DND-41 (cell line): Measurements from ENCODE around the gene TMEM151B.

ENCODE experiments used
- ATAC-seq: fragments of 200-7000 bp; cut with Tn5 transposase; 3 replicates; pipeline ENCODE4 v1.9.1; 2021; ENCODE audit warnings: low read depth; ENCODE audit not compliant: insufficient read depth
- DNase-seq: peaks from one replicate; pipeline ENCODE4 v3.0.0-alpha.2; 2020
- H2AFZ ChIP-seq: 2 replicates; pipeline ENCODE4 v1.6.0; 2012; ENCODE audit warnings: low read depth, low read length
- H3K27ac ChIP-seq: 2 replicates; pipeline ENCODE4 v1.5.1; 2012; ENCODE audit warnings: low read length, inconsistent platforms
- H3K27me3 ChIP-seq: fragments of 200-600 bp; sonication (generic); 2 replicates; pipeline ENCODE4 v1.6.0; 2012; ENCODE audit warnings: low read length, mild to moderate bottlenecking, inconsistent platforms; ENCODE audit not compliant: insufficient read depth, poor library complexity
- H3K36me3 ChIP-seq: 2 replicates; pipeline ENCODE4 v1.5.1; 2012; ENCODE audit warnings: low read length, inconsistent platforms; ENCODE audit not compliant: insufficient read depth
- H3K4me1 ChIP-seq: 2 replicates; pipeline ENCODE4 v1.5.1; 2012; ENCODE audit warnings: mild to moderate bottlenecking, low read length; ENCODE audit not compliant: insufficient read depth
- H3K4me2 ChIP-seq: 2 replicates; pipeline ENCODE4 v1.6.0; 2012; ENCODE audit warnings: mild to moderate bottlenecking, moderate library complexity, low read length, inconsistent platforms; ENCODE audit not compliant: insufficient read depth
- H3K4me3 ChIP-seq, 2 experiments: fragments of 200-600 bp in 1 of 2; shearing (Covaris generic) in 1 of 2; 2 replicates each; pipeline ENCODE4 v1.5.1; 2012 to 2016; ENCODE audit warnings: inconsistent platforms in 2 of 2, low read length in 2 of 2, mild to moderate bottlenecking in 2 of 2, low read depth in 1 of 2, moderate library complexity in 1 of 2
- H3K79me2 ChIP-seq: 2 replicates; pipeline ENCODE4 v1.6.0; 2012; ENCODE audit warnings: low read length, inconsistent platforms; ENCODE audit not compliant: insufficient read depth
- H3K9ac ChIP-seq: 2 replicates; pipeline ENCODE4 v1.6.0; 2012; ENCODE audit warnings: low read depth, mild to moderate bottlenecking, inconsistent platforms, low read length, moderate library complexity
- H3K9me3 ChIP-seq: 2 replicates; pipeline ENCODE4 v1.5.1; 2012; ENCODE audit warnings: low read length, moderate library complexity, mild to moderate bottlenecking, inconsistent platforms; ENCODE audit not compliant: insufficient read depth, severe bottlenecking
- H4K20me1 ChIP-seq: 2 replicates; pipeline ENCODE4 v1.6.0; 2012; ENCODE audit warnings: low read length; ENCODE audit not compliant: insufficient read depth
- CTCF ChIP-seq: IDR thresholded peaks from 2 replicates; pipeline ENCODE4 v1.5.1; 2012; ENCODE audit warnings: borderline replicate concordance, low read length, moderate library complexity, mild to moderate bottlenecking; ENCODE audit not compliant: poor library complexity, severe bottlenecking; ENCODE audit errors: extremely low read depth
- EZH2 ChIP-seq: IDR thresholded peaks from 3 replicates; pipeline ENCODE4 v1.6.1; 2012; ENCODE audit warnings: borderline replicate concordance, low read depth, mild to moderate bottlenecking, moderate library complexity, low read length, inconsistent platforms; ENCODE audit not compliant: severe bottlenecking

Gene TMEM151B

GRCh38 chr6:44246663-44247337, 23.4 kb upstream of the TMEM151B start, which contains the start of gene HSP90AB1:
Gene HSP90AB1, plus strand, starts transcription at chr6:44247101. Its CDS starts 1,529 bp downstream, at chr6:44248630.
- peaks cover 48% of the 10 kb centered on the region for H4K20me1 ChIP-seq
- no peak for TF ChIP-seq EZH2
- no peak for TF ChIP-seq CTCF
- H3K36me3 ChIP-seq: peaks cover 44% of the 10 kb centered on the region
- no peaks in the 10 kb centered on the region for H3K27me3 ChIP-seq
- H2AFZ ChIP-seq: peak within 1 kb of the TSS; percentile 95
- H3K27ac ChIP-seq: peak within 1 kb of the TSS; percentile 92
- peak within 1 kb of the TSS; percentile 93 for H3K9ac ChIP-seq
- H3K4me3 ChIP-seq: peak within 1 kb of the TSS; percentile 84 to 94
- peaks cover 48% of the 10 kb centered on the region for H3K79me2 ChIP-seq
- peak; percentile 95 for DNase-seq
- H3K9me3 ChIP-seq: no peaks in the 10 kb centered on the region
- ATAC-seq: peak; percentile 83
- peaks cover 53% of the 10 kb centered on the region for H3K4me1 ChIP-seq
- H3K4me2 ChIP-seq: peak within 1 kb of the TSS; percentile 92

GRCh38 chr6:44247338-44248302, 22.6 kb upstream of the TMEM151B start:
- Histone ChIP-seq H2AFZ (peak overlapping the region; percentile 95; the same call in 1 of the 2 replicates), H3K36me3 (peaks cover 51% of the 10 kb centered on the region), H4K20me1 (peaks cover 53% of the 10 kb centered on the region), H3K27me3 (no peaks in the 10 kb centered on the region), H3K79me2 (peaks cover 49% of the 10 kb centered on the region), H3K4me3 (peak overlapping the region; percentile 84 to 94), H3K27ac (peak overlapping the region; percentile 92), H3K4me1 (peaks cover 55% of the 10 kb centered on the region), H3K9ac (peak overlapping the region; percentile 93), H3K9me3 (no peaks in the 10 kb centered on the region), H3K4me2 (peak overlapping the region; percentile 92)
- ATAC-seq (peak; percentile 64), DNase-seq (peak; percentile 77)
- TF ChIP-seq CTCF: no peak

- Histone ChIP-seq H2AFZ (no peak overlapping the region), H3K4me2 (peak overlapping the region; percentile 92), H3K79me2 (peaks cover 51% of the 10 kb centered on the region), H3K9ac (peak overlapping the region; percentile 93), H3K36me3 (peaks cover 61% of the 10 kb centered on the region), H4K20me1 (peaks cover 63% of the 10 kb centered on the region), H3K9me3 (no peaks in the 10 kb centered on the region), H3K4me1 (peaks cover 55% of the 10 kb centered on the region), H3K4me3 (peak overlapping the region; percentile 84 to 94; a peak in 3 of 4 replicates), H3K27ac (peak overlapping the region; percentile 92; the same call in 1 of the 2 replicates), H3K27me3 (no peaks in the 10 kb centered on the region)
- ATAC-seq (no peak), DNase-seq (no peak)
- no peak for TF ChIP-seq CTCF
- no peak for TF ChIP-seq EZH2
Measured at GRCh38 chr6:44248579-44248978, 21.7 kb upstream of the TMEM151B start.
